PC-9 (cell line): ENCODE measurements around the gene PHF21A. TPM values are rescaled to one million over a fixed set of nuclear protein-coding genes. Genes with fewer than 3 reads are reported as not detected.
A peak's percentile ranks its signal among the peaks of the same experiment; 100 is the strongest.

Experiments
- BruUV-seq: library from RNA; stranded (reverse); fragments of 400-500 nt; replicated peaks from 2 replicates; lab custom pipeline; 2021; lab: Mats Ljungman, UMichigan
- CTCF ChIA-PET: fragments of 300-600 bp; sonication (Branson Sonifier 250); formaldehyde crosslinking; loops from one replicate; lab custom pipeline; 2022; ENCODE audit warnings: antibody characterized with exemption; lab: Charles Lee
- POLR2A ChIA-PET: fragments of 300-600 bp; sonication (Branson Sonifier 250); formaldehyde crosslinking; loops from one replicate; lab custom pipeline; 2022; ENCODE audit warnings: antibody characterized with exemption; ENCODE audit not compliant: unreplicated experiment; lab: Charles Lee
- DNase-seq, 2 experiments: peaks; one replicate each; pipeline versions ENCODE4 v3.0.0 to v3.0.0-alpha.2; 2015 to 2022; ENCODE audit warnings: mixed read lengths in 1 of 2
- H2AFZ ChIP-seq: fragments of 200-600 bp; sonication (generic); 2 replicates; pipeline ENCODE4 v1.8.1; 2017; ENCODE audit warnings: antibody characterized with exemption
- H3F3A ChIP-seq: fragments of 200-600 bp; sonication (generic); 2 replicates; pipeline ENCODE4 v1.8.1; 2017; ENCODE audit warnings: antibody characterized with exemption, mild to moderate bottlenecking, low read depth; ENCODE audit not compliant: insufficient read depth
- H3K27ac ChIP-seq: fragments of 200-600 bp; sonication (generic); 2 replicates; pipeline ENCODE4 v1.6.1; 2016; ENCODE audit warnings: mixed run types
- H3K27me3 ChIP-seq: fragments of 200-600 bp; sonication (generic); 2 replicates; pipeline ENCODE4 v1.6.1; 2016; ENCODE audit warnings: low read depth, mixed run types; ENCODE audit not compliant: insufficient read depth
- H3K36me3 ChIP-seq: fragments of 200-600 bp; sonication (generic); 2 replicates; pipeline ENCODE4 v1.6.1; 2016; ENCODE audit warnings: low read depth, mixed run types
- H3K4me1 ChIP-seq: fragments of 200-600 bp; sonication (generic); replicated peaks from 2 replicates; pipeline ENCODE4 v1.6.1; 2016; ENCODE audit warnings: mixed run types; ENCODE audit not compliant: insufficient read depth
- H3K4me2 ChIP-seq: fragments of 200-600 bp; sonication (generic); 2 replicates; pipeline ENCODE4 v1.6.1; 2017; ENCODE audit warnings: mixed run types
- H3K4me3 ChIP-seq: fragments of 200-600 bp; sonication (generic); 2 replicates; pipeline ENCODE4 v1.6.1; 2016; ENCODE audit warnings: mixed run types
- H3K79me2 ChIP-seq: fragments of 200-600 bp; sonication (generic); 2 replicates; pipeline ENCODE4 v1.6.1; 2017; ENCODE audit warnings: low read depth, mixed run types
- H3K9me2 ChIP-seq: fragments of 200-600 bp; sonication (generic); 2 replicates; pipeline ENCODE4 v1.8.1; 2017; ENCODE audit warnings: mild to moderate bottlenecking; ENCODE audit not compliant: insufficient read depth
- H3K9me3 ChIP-seq: fragments of 200-600 bp; sonication (generic); 2 replicates; pipeline ENCODE4 v1.8.1; 2016; ENCODE audit warnings: low read depth; ENCODE audit not compliant: insufficient read depth
- H4K20me1 ChIP-seq: fragments of 200-600 bp; sonication (generic); 2 replicates; pipeline ENCODE4 v1.8.1; 2017; ENCODE audit not compliant: insufficient read depth
- CTCF ChIP-seq: fragments of 200-600 bp; sonication (generic); conservative IDR thresholded peaks from 2 replicates; pipeline ENCODE4 v1.6.1; 2017; ENCODE audit warnings: mixed run types, antibody characterized with exemption, mild to moderate bottlenecking, moderate library complexity
- EZH2 ChIP-seq: fragments of 200-600 bp; sonication (generic); IDR thresholded peaks from 2 replicates; pipeline ENCODE4 v1.8.0; 2017; ENCODE audit warnings: antibody characterized with exemption, low read depth
- intact Hi-C: fragments of 100-400 bp; cut with micrococcal nuclease; formaldehyde crosslinking; loops from one replicate; pipeline ENCODE4 v1.10.0; 2022; ENCODE audit not compliant: unreplicated experiment
- total RNA-seq: library from RNA; stranded (reverse); gene quantifications from 2 replicates; pipeline ENCODE4 v1.2.3, GENCODE V29; 2021

PHF21A gene
- total RNA-seq, 1 experiment from 2014 or later, result 54.3 TPM

- ChIA-PET POLR2A (interaction anchor here (0.6 kb wide), 2 partner anchors 57 to 1333 kb away, joined by 3 to 29 read pairs; no protein-coding TSS in a partner anchor), CTCF (interaction anchor here (0.7 kb wide), 1 partner anchor 76 kb away, joined by 3 read pairs; no protein-coding TSS in a partner anchor)
- intact Hi-C loops, result no loop called here
- Histone ChIP-seq H3K27me3 (no peaks in the 10 kb centered on the region), H3K4me3 (no peak overlapping the region), H3K9me2 (no peaks in the 10 kb centered on the region), H4K20me1 (0 out of 2 replicates have a peak, but pooled peaks cover 4% of the 10 kb centered on the region), H3K27ac (no peak overlapping the region), H3F3A (no peaks in the 10 kb centered on the region), H3K9me3 (no peaks in the 10 kb centered on the region), H3K79me2 (no peaks in the 10 kb centered on the region), H3K4me1 (0 out of 2 replicates have a peak, but pooled peaks cover 4% of the 10 kb centered on the region), H3K4me2 (no peak overlapping the region), H3K36me3 (no peaks in the 10 kb centered on the region), H2AFZ (no peak overlapping the region)
- peak in 1 of 2 experiments; percentile 40 for DNase-seq
- no TSS peak for BruUV-seq
- no peak for TF ChIP-seq EZH2
- no peak for TF ChIP-seq CTCF
Observed at GRCh38 chr11:45930031-45930794, 191.0 kb downstream of the PHF21A start.

- H4K20me1 ChIP-seq, result 0 out of 2 replicates have a peak, but pooled peaks cover 4% of the 10 kb centered on the region
- no peak overlapping the region for H3K27ac ChIP-seq
- intact Hi-C loops, result no loop called here
- ChIA-PET POLR2A (interaction anchor here (0.6 kb wide), 2 partner anchors 58 to 1333 kb away, joined by 3 to 29 read pairs; no protein-coding TSS in a partner anchor), CTCF (interaction anchor here (0.6 to 0.7 kb wide), 2 partner anchors 77 to 540 kb away, joined by 3 to 5 read pairs; no protein-coding TSS in a partner anchor)
- no peaks in the 10 kb centered on the region for H3K79me2 ChIP-seq
- no peaks in the 10 kb centered on the region for H3K27me3 ChIP-seq
- no TSS peak for BruUV-seq
- no peaks in the 10 kb centered on the region; the same call in 1 of the 2 replicates for H3F3A ChIP-seq
- 0 out of 2 replicates have a peak, but pooled peaks cover 4% of the 10 kb centered on the region for H3K4me1 ChIP-seq
- H3K9me2 ChIP-seq, result no peaks in the 10 kb centered on the region
- H2AFZ ChIP-seq, result no peak overlapping the region
- no peak overlapping the region for H3K4me2 ChIP-seq
- H3K36me3 ChIP-seq, result no peaks in the 10 kb centered on the region
- H3K4me3 ChIP-seq, result no peak overlapping the region
- no peak for DNase-seq
- TF ChIP-seq CTCF (no peak), EZH2 (no peak)
- no peaks in the 10 kb centered on the region for H3K9me3 ChIP-seq
Observed at GRCh38 chr11:45929486-45930030, 191.7 kb downstream of the PHF21A start.

- H2AFZ ChIP-seq, result no peak overlapping the region
- H3K9me2 ChIP-seq, result no peaks in the 10 kb centered on the region
- H3K9me3 ChIP-seq, result no peaks in the 10 kb centered on the region
- H3F3A ChIP-seq, result peaks cover 7% of the 10 kb centered on the region; the same call in 1 of the 2 replicates
- intact Hi-C loops, result no loop called here
- no peak overlapping the region for H3K27ac ChIP-seq
- no peaks in the 10 kb centered on the region for H3K27me3 ChIP-seq
- DNase-seq, result no peak
- no peak overlapping the region for H3K4me3 ChIP-seq
- ChIA-PET CTCF (interaction anchor here (0.6 kb wide), 1 partner anchor 541 kb away, joined by 5 read pairs; no protein-coding TSS in a partner anchor), POLR2A (interaction anchor here (1.1 kb wide), 1 partner anchor 11 kb away, joined by 6 read pairs; the partner anchor contains the start of gene PEX16)
- no peak overlapping the region for H3K4me2 ChIP-seq
- no TSS peak for BruUV-seq
- no peaks in the 10 kb centered on the region for H3K36me3 ChIP-seq
- no peaks in the 10 kb centered on the region for H3K79me2 ChIP-seq
- no peak for TF ChIP-seq EZH2
- TF ChIP-seq CTCF, result no peak
- 0 out of 2 replicates have a peak, but pooled peaks cover 4% of the 10 kb centered on the region for H3K4me1 ChIP-seq
- H4K20me1 ChIP-seq, result 0 out of 2 replicates have a peak, but pooled peaks cover 4% of the 10 kb centered on the region
Observed at GRCh38 chr11:45928535-45929215, 192.6 kb downstream of the PHF21A start.
